Large intestine (tissue), 3 donors: ENCODE results near the gene EVI5L. TPM values are rescaled to one million over a fixed set of nuclear protein-coding genes. Genes with fewer than 3 reads are reported as not detected.

Experiments
- DNase-seq, 2 donors: peaks; one replicate each; pipeline versions ENCODE4 v3.0.0 to v3.0.0-alpha.2; 2013
- H3K27ac ChIP-seq: one replicate; pipeline ENCODE4 v1.5.1; 2013; ENCODE audit warnings: low read length
- H3K27me3 ChIP-seq: 2 replicates; pipeline ENCODE4 v1.6.1; 2013; ENCODE audit warnings: low read length; ENCODE audit not compliant: control insufficient read depth, insufficient read depth
- H3K36me3 ChIP-seq: 2 replicates; pipeline ENCODE4 v1.6.1; 2013; ENCODE audit warnings: low read length; ENCODE audit not compliant: control insufficient read depth, insufficient read depth
- H3K4me1 ChIP-seq: one replicate; pipeline ENCODE4 v1.6.1; 2013; ENCODE audit warnings: low read length; ENCODE audit not compliant: control insufficient read depth, insufficient read depth
- H3K4me3 ChIP-seq: one replicate; pipeline ENCODE4 v1.5.1; 2013; ENCODE audit warnings: low read length
- H3K9me3 ChIP-seq: one replicate; pipeline ENCODE4 v1.6.1; 2013; ENCODE audit warnings: mild to moderate bottlenecking, low read depth, low read length, moderate library complexity; ENCODE audit not compliant: control insufficient read depth
- WGBS: methylation state at CpG from one replicate; pipeline ENCODE4 v1.1.5; 2013; ENCODE audit warnings: low lambda C conversion rate; ENCODE audit not compliant: insufficient coverage; 5-methylcytosine and 5-hydroxymethylcytosine counted together
- polyA plus RNA-seq: library from polyadenylated mRNA; unstranded; fragments of 120-200 nt; gene quantifications from one replicate; pipeline ENCODE4 v1.2.1, GENCODE V29; 2013

The EVI5L gene
- polyA plus RNA-seq, 1 donor: 9.3 TPM

DNA sequence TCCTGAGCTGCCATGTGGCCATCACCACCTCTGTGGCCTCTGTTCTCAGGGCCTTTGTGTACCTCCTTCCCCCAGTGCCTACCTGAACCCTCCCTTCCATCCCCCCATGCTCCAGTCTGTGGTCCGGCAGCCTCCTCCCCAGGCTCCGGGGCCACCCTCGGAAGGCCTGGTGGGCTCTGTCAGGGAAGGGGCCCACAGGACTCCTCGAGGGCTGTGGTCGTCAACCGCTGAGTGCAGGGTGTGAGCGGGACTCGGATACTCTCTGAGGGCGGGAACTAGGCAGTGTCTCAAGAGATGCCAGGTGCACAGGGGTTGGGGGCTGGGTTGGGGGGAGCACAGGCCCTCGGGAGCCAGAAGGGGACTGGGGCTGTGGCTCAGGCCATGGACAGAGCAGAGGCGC lies 77.5 kb downstream of the EVI5L start:
- no peak for DNase-seq
- no CpG with 5 or more reads among the region's 11 CpGs for WGBS
- Histone ChIP-seq H3K27me3 (no peaks in the 10 kb centered on the region), H3K4me1 (peaks cover 15% of the 10 kb centered on the region), H3K9me3 (no peaks in the 10 kb centered on the region), H3K4me3 (no peak overlapping the region), H3K36me3 (peaks cover 45% of the 10 kb centered on the region), H3K27ac (no peak overlapping the region)

DNA sequence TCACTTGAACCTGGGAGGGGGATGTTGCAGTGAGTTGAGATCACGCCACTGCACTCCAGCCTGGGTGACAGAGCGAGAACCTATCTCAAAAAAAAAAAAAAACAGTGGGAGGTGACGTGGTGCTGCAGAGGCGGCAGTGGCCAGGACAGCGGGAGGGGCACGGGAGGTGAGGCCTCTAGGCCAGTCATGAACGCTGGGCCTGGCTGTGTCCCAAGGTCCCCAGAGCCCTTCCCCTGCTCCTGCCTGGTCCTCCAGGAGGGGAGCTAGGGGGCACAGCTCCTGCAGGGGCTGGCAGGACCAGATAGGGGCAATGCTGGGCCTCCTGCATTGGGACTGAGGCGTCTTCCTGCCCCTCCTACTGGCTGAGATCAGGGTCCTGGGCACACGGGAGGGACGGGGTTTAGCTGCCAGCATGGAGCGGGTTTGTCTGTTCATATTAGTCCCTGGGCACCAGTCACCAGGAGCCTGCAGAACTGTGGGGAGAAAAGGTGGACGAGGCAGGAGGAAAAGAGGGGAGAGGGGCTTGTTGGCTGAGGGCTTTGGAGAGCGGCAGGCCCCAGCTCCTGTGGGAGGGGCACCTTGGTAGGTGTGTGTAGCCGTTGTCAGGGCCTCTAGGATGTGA lies 78.2 kb downstream of the EVI5L start:
- peaks cover 51% of the 10 kb centered on the region for H3K36me3 ChIP-seq
- DNase-seq: no peak
- peaks cover 9% of the 10 kb centered on the region for H3K4me1 ChIP-seq
- H3K4me3 ChIP-seq: no peak overlapping the region
- no peaks in the 10 kb centered on the region for H3K9me3 ChIP-seq
- no CpG with 5 or more reads among the region's 14 CpGs for WGBS
- H3K27me3 ChIP-seq: no peaks in the 10 kb centered on the region
- no peak overlapping the region for H3K27ac ChIP-seq

DNA sequence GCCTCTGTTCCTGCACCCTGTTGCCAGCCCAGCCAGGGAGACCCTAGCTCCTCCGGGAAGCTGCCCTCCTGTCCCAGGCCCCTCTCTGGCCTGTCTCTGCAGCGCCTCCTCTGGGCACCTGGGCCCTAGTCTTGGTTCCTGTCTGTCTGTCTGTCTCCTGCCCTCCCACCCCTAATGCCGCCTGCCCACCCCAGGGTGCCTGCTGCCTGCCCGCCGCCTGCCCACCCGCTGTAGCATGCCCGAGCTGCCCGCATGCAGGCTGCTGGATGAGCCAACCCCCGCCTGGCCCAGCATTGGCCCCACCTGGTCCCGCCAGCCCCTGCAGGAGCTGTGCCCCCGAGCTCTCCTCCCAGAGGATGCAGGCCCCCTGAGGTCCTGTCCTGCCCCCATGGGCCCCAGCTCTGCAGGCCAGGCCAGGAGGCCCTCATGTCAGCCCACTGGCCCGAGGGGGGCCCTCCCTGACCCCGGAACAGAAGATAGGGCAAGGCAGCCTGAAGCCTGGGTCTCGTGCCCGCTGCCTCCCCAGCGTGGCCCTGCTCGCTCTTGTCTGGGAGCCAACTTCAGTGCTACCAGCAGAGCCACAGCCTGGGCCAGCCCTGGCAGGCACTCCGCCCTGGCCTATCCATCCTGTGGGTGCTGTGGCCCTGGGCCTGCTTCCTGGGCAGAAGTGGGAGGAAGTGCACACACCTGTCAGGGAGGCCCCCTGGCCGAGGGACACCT lies 78.9 kb downstream of the EVI5L start:
- no peaks in the 10 kb centered on the region for H3K27me3 ChIP-seq
- no peak overlapping the region for H3K27ac ChIP-seq
- H3K36me3 ChIP-seq: peaks cover 53% of the 10 kb centered on the region
- H3K4me3 ChIP-seq: no peak overlapping the region
- no CpG with 5 or more reads among the region's 19 CpGs for WGBS
- peaks cover 7% of the 10 kb centered on the region for H3K9me3 ChIP-seq
- H3K4me1 ChIP-seq: peaks cover 9% of the 10 kb centered on the region
- DNase-seq: no peak

DNA sequence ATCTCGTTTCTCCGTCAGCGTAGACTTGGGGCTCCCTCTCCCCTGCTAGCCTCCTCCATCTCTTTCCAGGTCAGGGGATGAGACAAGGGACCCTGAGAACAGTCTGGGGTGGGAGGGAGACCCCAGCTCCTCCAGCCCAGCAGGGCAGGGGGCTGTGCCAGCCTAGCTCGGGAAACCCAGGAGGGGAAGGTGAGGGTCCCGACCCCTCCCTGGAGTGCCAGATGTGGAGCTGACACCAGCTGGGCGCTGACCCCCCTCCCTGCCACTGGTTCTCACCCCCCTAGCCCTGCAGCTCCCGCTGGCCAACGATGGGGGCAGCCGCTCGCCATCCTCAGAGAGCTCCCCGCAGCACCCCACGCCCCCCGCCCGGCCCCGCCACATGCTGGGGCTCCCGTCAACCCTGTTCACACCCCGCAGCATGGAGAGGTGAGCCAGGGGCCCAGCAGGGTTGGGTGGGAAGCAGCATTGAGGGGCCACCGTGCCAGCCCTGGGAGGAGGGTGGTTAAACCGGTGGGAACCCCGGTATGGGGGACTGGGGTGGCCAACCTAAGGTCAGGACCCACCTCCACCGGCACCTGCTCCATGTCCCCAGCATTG lies 79.6 kb downstream of the EVI5L start:
- Histone ChIP-seq H3K36me3 (peaks cover 53% of the 10 kb centered on the region), H3K9me3 (peaks cover 7% of the 10 kb centered on the region), H3K4me1 (peaks cover 9% of the 10 kb centered on the region), H3K4me3 (no peak overlapping the region), H3K27ac (no peak overlapping the region), H3K27me3 (peaks cover 4% of the 10 kb centered on the region)
- DNase-seq: no peak
- WGBS: no CpG with 5 or more reads among the region's 21 CpGs

DNA sequence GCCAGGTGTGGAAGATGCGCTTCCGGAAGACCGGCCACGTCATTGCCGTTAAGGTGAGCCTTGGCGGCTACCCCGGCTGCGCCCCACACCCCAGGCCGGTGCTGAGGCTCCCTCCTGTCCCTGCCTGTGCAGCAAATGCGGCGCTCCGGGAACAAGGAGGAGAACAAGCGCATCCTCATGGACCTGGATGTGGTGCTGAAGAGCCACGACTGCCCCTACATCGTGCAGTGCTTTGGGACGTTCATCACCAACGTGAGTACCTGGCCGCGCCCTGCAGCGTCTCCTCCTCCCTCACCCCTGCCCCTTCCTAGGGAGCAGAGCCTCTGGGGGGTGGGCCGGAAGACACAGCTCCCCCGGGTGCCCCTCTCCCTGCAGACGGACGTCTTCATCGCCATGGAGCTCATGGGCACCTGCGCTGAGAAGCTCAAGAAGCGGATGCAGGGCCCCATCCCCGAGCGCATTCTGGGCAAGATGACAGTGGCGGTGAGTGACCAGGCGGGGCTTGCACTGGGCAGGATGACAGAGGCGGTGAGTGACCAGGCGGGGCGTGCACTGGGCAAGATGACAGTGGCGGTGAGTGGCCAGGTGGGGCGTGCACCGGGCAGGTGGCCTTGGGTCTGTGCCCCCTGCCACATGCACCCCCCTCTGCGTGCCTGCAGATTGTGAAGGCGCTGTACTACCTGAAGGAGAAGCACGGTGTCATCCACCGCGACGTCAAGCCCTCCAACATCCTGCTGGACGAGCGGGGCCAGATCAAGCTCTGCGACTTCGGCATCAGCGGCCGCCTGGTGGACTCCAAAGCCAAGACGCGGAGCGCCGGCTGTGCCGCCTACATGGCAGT lies 80.5 kb downstream of the EVI5L start:
- H3K4me1 ChIP-seq: peaks cover under 1% of the 10 kb centered on the region
- no peak for DNase-seq
- H3K27me3 ChIP-seq: peaks cover 13% of the 10 kb centered on the region
- no peak overlapping the region for H3K4me3 ChIP-seq
- peaks cover 51% of the 10 kb centered on the region for H3K36me3 ChIP-seq
- H3K9me3 ChIP-seq: peaks cover 7% of the 10 kb centered on the region
- WGBS: no CpG with 5 or more reads among the region's 54 CpGs
- H3K27ac ChIP-seq: no peak overlapping the region

DNA sequence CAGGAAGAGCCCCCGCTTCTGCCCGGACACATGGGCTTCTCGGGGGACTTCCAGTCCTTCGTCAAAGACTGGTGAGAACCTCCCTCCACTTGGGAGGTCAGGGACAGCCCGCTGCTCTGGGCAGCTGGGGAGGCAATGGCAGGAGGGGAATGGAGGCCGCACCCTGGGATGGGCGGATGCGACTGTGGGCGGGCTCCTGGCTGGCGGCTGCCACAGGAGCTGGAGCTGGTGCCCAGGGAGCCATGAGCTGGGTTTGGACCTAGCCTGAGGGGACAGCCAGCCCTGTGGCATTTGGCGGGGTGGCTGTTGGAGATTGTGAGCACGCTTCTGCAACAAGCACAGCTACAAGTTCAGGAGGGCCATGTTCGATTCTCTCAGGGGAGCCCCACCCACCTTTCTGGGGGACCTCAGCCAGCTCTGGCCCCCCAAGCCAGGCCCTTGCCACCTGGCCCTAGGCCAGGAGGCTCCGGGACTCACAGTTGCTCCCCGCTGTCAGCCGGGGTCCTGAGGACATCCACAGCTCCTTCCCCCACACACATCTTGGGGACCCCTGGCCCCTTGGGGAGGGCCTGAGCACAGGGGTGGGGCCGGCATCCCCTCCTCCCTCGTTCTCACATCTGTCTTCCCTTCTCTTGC lies 81.6 kb downstream of the EVI5L start:
- Histone ChIP-seq H3K36me3 (peaks cover 42% of the 10 kb centered on the region), H3K4me1 (peaks cover 8% of the 10 kb centered on the region), H3K27ac (no peak overlapping the region), H3K4me3 (no peak overlapping the region), H3K9me3 (peaks cover 11% of the 10 kb centered on the region), H3K27me3 (peaks cover 23% of the 10 kb centered on the region)
- no peak for DNase-seq
- WGBS: no CpG with 5 or more reads among the region's 18 CpGs

DNA sequence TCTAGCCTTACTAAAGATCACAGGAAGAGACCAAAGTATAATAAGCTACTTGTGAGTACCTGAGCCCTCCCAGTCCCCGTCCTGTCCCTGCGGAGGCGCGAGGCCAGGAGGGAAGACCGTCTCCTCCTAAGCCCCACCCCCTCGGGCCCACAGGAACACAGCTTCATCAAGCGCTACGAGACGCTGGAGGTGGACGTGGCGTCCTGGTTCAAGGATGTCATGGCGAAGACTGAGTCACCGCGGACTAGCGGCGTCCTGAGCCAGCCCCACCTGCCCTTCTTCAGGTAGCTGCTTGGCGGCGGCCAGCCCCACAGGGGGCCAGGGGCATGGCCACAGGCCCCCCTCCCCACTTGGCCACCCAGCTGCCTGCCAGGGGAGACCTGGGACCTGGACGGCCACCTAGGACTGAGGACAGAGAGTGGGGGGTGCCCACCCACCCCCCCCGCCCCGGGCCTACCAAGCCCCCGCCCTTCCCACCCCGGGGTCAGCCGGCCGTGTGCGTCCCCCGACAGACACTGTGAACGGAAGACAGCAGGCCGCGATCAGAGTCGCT lies 82.2 kb downstream of the EVI5L start:
- H3K27ac ChIP-seq: no peak overlapping the region
- H3K4me3 ChIP-seq: no peak overlapping the region
- H3K4me1 ChIP-seq: peaks cover 12% of the 10 kb centered on the region
- H3K36me3 ChIP-seq: peaks cover 42% of the 10 kb centered on the region
- WGBS: no CpG with 5 or more reads among the region's 31 CpGs
- peaks cover 27% of the 10 kb centered on the region for H3K27me3 ChIP-seq
- peaks cover 11% of the 10 kb centered on the region for H3K9me3 ChIP-seq
- no peak for DNase-seq

DNA sequence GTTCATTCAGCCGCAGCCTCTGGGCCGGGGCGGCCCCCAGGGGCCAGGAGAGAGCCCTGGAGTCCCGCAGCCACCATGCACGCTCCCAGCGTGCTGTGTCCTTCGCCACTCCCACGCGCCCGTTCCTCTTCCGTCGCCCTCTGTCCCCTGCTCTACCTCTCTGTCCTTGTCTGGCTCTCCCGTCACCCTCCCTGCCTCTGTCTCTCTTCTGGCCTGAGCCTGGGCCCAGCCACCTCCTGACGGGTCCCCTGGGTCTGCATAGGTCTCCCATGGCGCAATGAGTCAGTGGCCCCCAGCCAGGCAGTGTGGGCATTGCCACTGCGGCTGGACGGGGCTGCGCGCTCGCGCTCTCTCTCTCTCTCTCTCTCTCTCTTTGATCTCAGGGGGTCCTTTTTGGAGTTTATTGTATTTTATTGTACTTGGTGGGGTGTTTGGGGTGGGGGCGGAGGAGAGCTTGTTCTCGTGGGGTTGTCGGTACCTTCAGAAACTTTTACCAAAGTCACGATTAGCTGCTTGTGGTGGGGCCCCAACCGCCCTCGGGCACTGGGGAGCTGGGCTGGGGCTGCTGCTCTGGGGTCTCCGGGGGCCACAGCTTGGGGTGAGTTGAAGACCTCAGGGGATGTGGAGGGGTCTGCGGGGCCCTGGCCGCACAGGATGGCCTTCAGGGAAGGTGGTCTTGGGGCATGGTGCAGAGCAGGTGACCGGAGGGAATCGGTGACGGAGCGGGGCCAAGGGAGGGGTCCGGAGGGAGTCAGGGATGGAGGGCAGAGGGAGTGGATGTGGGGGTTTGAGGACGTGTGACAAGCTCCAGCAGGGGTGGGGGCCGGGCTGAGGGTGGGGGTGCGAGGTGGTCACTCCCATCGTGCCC lies 82.9 kb downstream of the EVI5L start:
- Histone ChIP-seq H3K9me3 (peaks cover 11% of the 10 kb centered on the region), H3K36me3 (peaks cover 40% of the 10 kb centered on the region), H3K4me1 (peaks cover 14% of the 10 kb centered on the region), H3K27ac (no peak overlapping the region), H3K4me3 (no peak overlapping the region), H3K27me3 (peaks cover 34% of the 10 kb centered on the region)
- 100% methylated on average over 1 of the region's 39 CpGs for WGBS
- no peak for DNase-seq

DNA sequence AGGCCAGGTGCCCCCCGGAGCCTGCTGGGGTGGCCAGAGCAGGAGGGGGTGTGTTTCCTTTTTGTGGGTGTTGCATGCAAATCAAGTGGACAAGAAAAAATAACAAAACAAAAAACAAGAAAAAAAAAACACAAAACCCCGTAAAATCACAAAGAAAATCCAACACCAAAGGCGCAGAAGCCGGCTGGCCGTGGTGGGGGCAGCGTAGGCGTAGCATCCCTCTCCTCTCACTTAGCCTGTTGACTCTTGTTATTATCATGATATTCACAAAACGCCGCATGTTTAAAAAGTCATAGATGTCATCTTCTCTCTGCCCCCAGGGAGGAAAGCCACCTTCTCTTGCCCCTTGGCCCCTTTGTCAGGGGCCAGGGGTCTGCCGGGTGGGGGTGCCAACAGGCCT lies 83.6 kb downstream of the EVI5L start:
- H3K4me1 ChIP-seq: peaks cover 17% of the 10 kb centered on the region
- H3K9me3 ChIP-seq: peaks cover 11% of the 10 kb centered on the region
- peaks cover 42% of the 10 kb centered on the region for H3K27me3 ChIP-seq
- no peak overlapping the region for H3K4me3 ChIP-seq
- H3K27ac ChIP-seq: no peak overlapping the region
- peaks cover 40% of the 10 kb centered on the region for H3K36me3 ChIP-seq
- WGBS: no CpG with 5 or more reads among the region's 10 CpGs
- DNase-seq: no peak
